ENCODE data around the gene GATA6.

GATA6 gene

GRCh38 chr18:22167091-22167470, 2.3 kb upstream of the GATA6 start:
- DNase-seq: no peak

- DNase-seq: no peak
These were observed 1.7 kb upstream of the GATA6 start for GRCh38 chr18:22167471-22168241.

- DNase-seq: peak; percentile 60
These were observed 948 bp upstream of the GATA6 start for GRCh38 chr18:22168360-22168921.

- peak; percentile 49 for DNase-seq
These were observed 566 bp downstream of the GATA6 start for GRCh38 chr18:22169889-22170420.

GRCh38 chr18:22170421-22171257, 1.2 kb downstream of the GATA6 start:
- DNase-seq: peak; percentile 37

GRCh38 chr18:22171258-22172119, 2.1 kb downstream of the GATA6 start:
- peak; percentile 4 for DNase-seq

GRCh38 chr18:22172120-22172582, 2.8 kb downstream of the GATA6 start:
- DNase-seq: no peak

GRCh38 chr18:22172594-22173049, 3.2 kb downstream of the GATA6 start:
- no peak for DNase-seq

- DNase-seq: no peak
These were observed 4.0 kb downstream of the GATA6 start for GRCh38 chr18:22173221-22173927.

- no peak for DNase-seq
These were observed 4.5 kb downstream of the GATA6 start for GRCh38 chr18:22173928-22174301.

GRCh38 chr18:22174341-22175145, 5.2 kb downstream of the GATA6 start:
- no peak for DNase-seq

- DNase-seq: no peak
These were observed 6.0 kb downstream of the GATA6 start for GRCh38 chr18:22175346-22175745.

- DNase-seq: no peak
These were observed 7.3 kb downstream of the GATA6 start for GRCh38 chr18:22176420-22177326.

- DNase-seq: no peak
These were observed 8.0 kb downstream of the GATA6 start for GRCh38 chr18:22177327-22177871.

- no peak for DNase-seq
These were observed 9.8 kb downstream of the GATA6 start for GRCh38 chr18:22179174-22179573.

GRCh38 chr18:22179631-22180030, 10.2 kb downstream of the GATA6 start:
- no peak for DNase-seq

- no peak for DNase-seq
These were observed 11.3 kb downstream of the GATA6 start for GRCh38 chr18:22180722-22181121.

- no peak for DNase-seq
These were observed 13.7 kb downstream of the GATA6 start for GRCh38 chr18:22182884-22183697.
